Endothelial cell of umbilical vein (primary cell): ENCODE results near the gene DIO3.

Source experiments
- CTCF ChIP-seq, 2 donors: IDR thresholded peaks; 1 replicate in 1 of 2; 2 replicates in 1 of 2; pipeline ENCODE4 v1.5.1; 2011; ENCODE audit warnings: low read length in 2 of 2, mild to moderate bottlenecking in 2 of 2, moderate library complexity in 2 of 2, control low read depth in 1 of 2, inconsistent platforms in 1 of 2, low read depth in 1 of 2; ENCODE audit not compliant: insufficient read depth in 1 of 2; ENCODE audit errors: extremely low read depth in 1 of 2
- EZH2 ChIP-seq: IDR thresholded peaks from 2 replicates; pipeline ENCODE4 v1.6.1; 2012; ENCODE audit warnings: borderline replicate concordance, low read depth, mild to moderate bottlenecking, moderate library complexity, low read length, inconsistent platforms; ENCODE audit not compliant: severe bottlenecking
- GATA2 ChIP-seq: IDR thresholded peaks from 2 replicates; pipeline ENCODE4 v1.7.0; 2011; ENCODE audit warnings: low read depth, mild to moderate bottlenecking, moderate library complexity, mixed read lengths, low read length; ENCODE audit not compliant: insufficient read length, insufficient read depth
- POLR2A ChIP-seq: IDR thresholded peaks from 2 replicates; pipeline ENCODE4 v1.6.1; 2012; ENCODE audit warnings: low read depth, mild to moderate bottlenecking, control low read depth, low read length
- POLR2AphosphoS5 ChIP-seq: IDR thresholded peaks from 2 replicates; pipeline ENCODE4 v1.6.1; 2012; ENCODE audit warnings: low read depth, mild to moderate bottlenecking, control low read depth, low read length, moderate library complexity; ENCODE audit not compliant: insufficient read depth

DNA sequence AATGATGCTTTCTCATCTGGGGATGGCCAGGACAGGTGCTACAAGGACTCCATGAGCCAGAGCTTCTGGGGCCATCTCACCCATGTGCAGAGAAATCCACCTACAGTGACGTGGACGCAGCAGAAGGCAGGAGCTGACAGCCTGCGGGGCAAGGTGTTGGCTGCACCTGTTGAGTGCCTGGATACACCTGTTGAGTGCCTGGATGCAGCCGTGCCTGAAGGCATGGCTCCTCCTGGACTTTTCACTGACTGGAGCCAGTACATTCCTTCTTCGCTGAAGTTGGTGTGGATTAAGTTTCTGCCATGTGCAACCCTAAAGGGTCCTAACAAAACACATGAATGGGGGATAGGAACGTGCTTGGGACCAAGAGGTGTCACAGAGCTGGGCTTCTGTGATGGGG is 7.4 kb upstream of the DIO3 start:
- TF ChIP-seq POLR2AphosphoS5 (no peak), CTCF (IDR thresholded peaks at IDR 0.05; ENCODE audit: extremely low read depth in 1 of 2, insufficient read depth in 1 of 2, low read depth in 1 of 2, low read length in 2 of 2) (no peak), EZH2 (no peak), POLR2A (no peak), GATA2 (no peak)
